ENCODE measurements around the gene STRBP.

STRBP gene

GRCh38 chr9:123083680-123084079, 184.7 kb downstream of the STRBP start:
- Histone ChIP-seq H2AFZ (ENCODE audit: low read depth, low read length) (no peak overlapping the region), H3K9me3 (ENCODE audit: insufficient read depth, low read length, severe bottlenecking) (no peaks in the 10 kb centered on the region), H3K4me1 (ENCODE audit: insufficient read depth, low read length) (no peaks in the 10 kb centered on the region), H3K9ac (ENCODE audit: low read depth, low read length) (no peak overlapping the region), H4K20me1 (ENCODE audit: insufficient read depth, low read length) (no peaks in the 10 kb centered on the region), H3K4me3 (ENCODE audit: low read depth in 1 of 2, low read length in 2 of 2) (no peak overlapping the region), H3K27me3 (ENCODE audit: insufficient read depth, low read length, poor library complexity) (no peaks in the 10 kb centered on the region), H3K79me2 (ENCODE audit: insufficient read depth, low read length) (no peaks in the 10 kb centered on the region), H3K27ac (ENCODE audit: low read length) (no peak overlapping the region), H3K4me2 (ENCODE audit: insufficient read depth, low read length) (no peak overlapping the region), H3K36me3 (ENCODE audit: insufficient read depth, low read length) (peaks cover 41% of the 10 kb centered on the region; the same call in 1 of the 2 replicates)
- DNase-seq (no peak), ATAC-seq (ENCODE audit: insufficient read depth, low read depth) (no peak)
- no peak for TF ChIP-seq EZH2 (IDR thresholded peaks at IDR 0.05; ENCODE audit: borderline replicate concordance, low read depth, low read length, severe bottlenecking)
- TF ChIP-seq CTCF (IDR thresholded peaks at IDR 0.05; ENCODE audit: borderline replicate concordance, extremely low read depth, low read length, poor library complexity, severe bottlenecking): no peak

- no peak overlapping the region for H3K4me2 ChIP-seq (ENCODE audit: insufficient read depth, low read length)
- H4K20me1 ChIP-seq (ENCODE audit: insufficient read depth, low read length): no peaks in the 10 kb centered on the region
- H3K4me1 ChIP-seq (ENCODE audit: insufficient read depth, low read length): no peaks in the 10 kb centered on the region
- H3K79me2 ChIP-seq (ENCODE audit: insufficient read depth, low read length): no peaks in the 10 kb centered on the region
- H3K4me3 ChIP-seq (ENCODE audit: low read depth in 1 of 2, low read length in 2 of 2): no peak overlapping the region
- ATAC-seq (ENCODE audit: insufficient read depth, low read depth): peak; percentile 54; the same call in 1 of the 3 replicates
- no peaks in the 10 kb centered on the region for H3K9me3 ChIP-seq (ENCODE audit: insufficient read depth, low read length, severe bottlenecking)
- no peak for TF ChIP-seq EZH2 (IDR thresholded peaks at IDR 0.05; ENCODE audit: borderline replicate concordance, low read depth, low read length, severe bottlenecking)
- peak; percentile 66 for TF ChIP-seq CTCF (IDR thresholded peaks at IDR 0.05; ENCODE audit: borderline replicate concordance, extremely low read depth, low read length, poor library complexity, severe bottlenecking)
- H3K9ac ChIP-seq (ENCODE audit: low read depth, low read length): no peak overlapping the region
- H3K27ac ChIP-seq (ENCODE audit: low read length): no peak overlapping the region
- no peak for DNase-seq
- H3K36me3 ChIP-seq (ENCODE audit: insufficient read depth, low read length): peaks cover 42% of the 10 kb centered on the region; the same call in 1 of the 2 replicates
- no peak overlapping the region for H2AFZ ChIP-seq (ENCODE audit: low read depth, low read length)
- H3K27me3 ChIP-seq (ENCODE audit: insufficient read depth, low read length, poor library complexity): no peaks in the 10 kb centered on the region
These were observed 186.6 kb downstream of the STRBP start for GRCh38 chr9:123081824-123082223.

- H3K4me2 ChIP-seq (ENCODE audit: insufficient read depth, low read length): no peak overlapping the region
- no peaks in the 10 kb centered on the region for H3K9me3 ChIP-seq (ENCODE audit: insufficient read depth, low read length, severe bottlenecking)
- DNase-seq (no peak), ATAC-seq (ENCODE audit: insufficient read depth, low read depth) (no peak)
- H2AFZ ChIP-seq (ENCODE audit: low read depth, low read length): no peak overlapping the region
- TF ChIP-seq EZH2 (IDR thresholded peaks at IDR 0.05; ENCODE audit: borderline replicate concordance, low read depth, low read length, severe bottlenecking) (no peak), CTCF (IDR thresholded peaks at IDR 0.05; ENCODE audit: borderline replicate concordance, extremely low read depth, low read length, poor library complexity, severe bottlenecking) (no peak)
- no peaks in the 10 kb centered on the region for H3K27me3 ChIP-seq (ENCODE audit: insufficient read depth, low read length, poor library complexity)
- H3K27ac ChIP-seq (ENCODE audit: low read length): no peak overlapping the region
- H3K79me2 ChIP-seq (ENCODE audit: insufficient read depth, low read length): no peaks in the 10 kb centered on the region
- H3K9ac ChIP-seq (ENCODE audit: low read depth, low read length): no peak overlapping the region
- H4K20me1 ChIP-seq (ENCODE audit: insufficient read depth, low read length): no peaks in the 10 kb centered on the region
- H3K4me1 ChIP-seq (ENCODE audit: insufficient read depth, low read length): no peaks in the 10 kb centered on the region
- H3K4me3 ChIP-seq (ENCODE audit: low read depth in 1 of 2, low read length in 2 of 2): no peak overlapping the region
- H3K36me3 ChIP-seq (ENCODE audit: insufficient read depth, low read length): peaks cover 46% of the 10 kb centered on the region; the same call in 1 of the 2 replicates
These were observed 187.9 kb downstream of the STRBP start for GRCh38 chr9:123080444-123080843.

GRCh38 chr9:123074628-123075027, 193.8 kb downstream of the STRBP start:
- ATAC-seq (ENCODE audit: insufficient read depth, low read depth) (no peak), DNase-seq (no peak)
- Histone ChIP-seq H3K4me3 (ENCODE audit: low read depth in 1 of 2, low read length in 2 of 2) (no peak overlapping the region), H3K27ac (ENCODE audit: low read length) (no peak overlapping the region), H3K9ac (ENCODE audit: low read depth, low read length) (no peak overlapping the region), H3K4me2 (ENCODE audit: insufficient read depth, low read length) (no peak overlapping the region), H3K79me2 (ENCODE audit: insufficient read depth, low read length) (no peaks in the 10 kb centered on the region), H3K9me3 (ENCODE audit: insufficient read depth, low read length, severe bottlenecking) (no peaks in the 10 kb centered on the region), H4K20me1 (ENCODE audit: insufficient read depth, low read length) (no peaks in the 10 kb centered on the region), H3K4me1 (ENCODE audit: insufficient read depth, low read length) (no peaks in the 10 kb centered on the region), H2AFZ (ENCODE audit: low read depth, low read length) (no peak overlapping the region), H3K27me3 (ENCODE audit: insufficient read depth, low read length, poor library complexity) (no peaks in the 10 kb centered on the region), H3K36me3 (ENCODE audit: insufficient read depth, low read length) (peaks cover 27% of the 10 kb centered on the region; the same call in 1 of the 2 replicates)
- TF ChIP-seq CTCF (IDR thresholded peaks at IDR 0.05; ENCODE audit: borderline replicate concordance, extremely low read depth, low read length, poor library complexity, severe bottlenecking) (no peak), EZH2 (IDR thresholded peaks at IDR 0.05; ENCODE audit: borderline replicate concordance, low read depth, low read length, severe bottlenecking) (no peak)
